RPMI7951 (cell line): Measurements from ENCODE around the gene NFIC. TPM values are rescaled to one million over a fixed set of nuclear protein-coding genes. Genes with fewer than 3 reads are reported as not detected.
"Not testable (repeated sequence)": the region's sequence is repeated elsewhere in the genome, so short reads cannot be mapped to it uniquely, and the experiment has no call there.

Source experiments
- DNase-seq: peaks from one replicate; pipeline ENCODE4 v3.0.0-alpha.2; 2012; ENCODE audit warnings: low read depth
- total RNA-seq: library from RNA; depleted of rRNA; stranded (reverse); fragments of >200 nt; shearing (Covaris generic); gene quantifications from 2 replicates; pipeline ENCODE4 v1.2.3, GENCODE V29; 2014; rRNA removed

NFIC gene
- total RNA-seq: 20.9 and 21.2 TPM in 2 replicates

GRCh38 chr19:3365836-3366752, at the start of gene NFIC:
Gene NFIC (plus strand): TSS chr19:3366583. CDS start chr19:3366637, 54 bp downstream.
- DNase-seq: peak; percentile 89

- DNase-seq: no peak
Observed at GRCh38 chr19:3316659-3317207, 49.6 kb upstream of the NFIC start.

GRCh38 chr19:3319643-3320353, 46.6 kb upstream of the NFIC start:
- peak; percentile 62 for DNase-seq

GRCh38 chr19:3320354-3320670, 46.1 kb upstream of the NFIC start:
- DNase-seq: peak; percentile 28

- no peak for DNase-seq
Observed at GRCh38 chr19:3320853-3321252, 45.5 kb upstream of the NFIC start.

- DNase-seq: no peak
Observed at GRCh38 chr19:3321696-3322095, 44.7 kb upstream of the NFIC start.

- no peak for DNase-seq
Observed at GRCh38 chr19:3322199-3322978, 44.0 kb upstream of the NFIC start.

- no peak for DNase-seq
Observed at GRCh38 chr19:3323026-3323425, 43.4 kb upstream of the NFIC start.

- no peak for DNase-seq
Observed at GRCh38 chr19:3323658-3324057, 42.7 kb upstream of the NFIC start.

GRCh38 chr19:3324405-3324856, 42.0 kb upstream of the NFIC start:
- DNase-seq: peak; percentile 42

GRCh38 chr19:3325451-3325850, 40.9 kb upstream of the NFIC start:
- DNase-seq: no peak

GRCh38 chr19:3328743-3329142, 37.6 kb upstream of the NFIC start:
- DNase-seq: no peak

- no peak for DNase-seq
Observed at GRCh38 chr19:3330047-3330446, 36.3 kb upstream of the NFIC start.

GRCh38 chr19:3332232-3332631, 34.2 kb upstream of the NFIC start:
- DNase-seq: not testable (repeated sequence)

GRCh38 chr19:3333020-3333583, 33.3 kb upstream of the NFIC start:
- no peak for DNase-seq

- DNase-seq: peak; percentile 35
Observed at GRCh38 chr19:3333662-3334061, 32.7 kb upstream of the NFIC start.

- DNase-seq: not testable (repeated sequence)
Observed at GRCh38 chr19:3334749-3335430, 31.5 kb upstream of the NFIC start.

- DNase-seq: peak; percentile 44
Observed at GRCh38 chr19:3335431-3336350, 30.7 kb upstream of the NFIC start.

GRCh38 chr19:3336351-3336679, 30.1 kb upstream of the NFIC start:
- DNase-seq: no peak
